Measurements from ENCODE around the gene CTAGE1. TPM values are rescaled to one million over a fixed set of nuclear protein-coding genes. Genes with fewer than 3 reads are reported as not detected.

The CTAGE1 gene
- total and polyA plus RNA-seq, 2 donors: not detected

GRCh38 chr18:22427822-22428549 is 10.3 kb upstream of the CTAGE1 start:
- 83% methylated on average over 7 of the region's 7 CpGs for WGBS
- no peak for DNase-seq (ENCODE audit: extremely low spot score)
- Histone ChIP-seq H3K27ac (ENCODE audit: low read depth) (no peak overlapping the region), H3K4me3 (ENCODE audit: low read depth, low read length) (no peak overlapping the region), H3K36me3 (ENCODE audit: insufficient read depth) (no peaks in the 10 kb centered on the region), H3K4me1 (ENCODE audit: insufficient read depth) (no peaks in the 10 kb centered on the region)

- WGBS: 90% methylated on average over 5 of the region's 5 CpGs
- Histone ChIP-seq H3K4me3 (ENCODE audit: low read depth, low read length) (no peak overlapping the region), H3K36me3 (ENCODE audit: insufficient read depth) (no peaks in the 10 kb centered on the region), H3K27ac (ENCODE audit: low read depth) (no peak overlapping the region), H3K4me1 (ENCODE audit: insufficient read depth) (no peaks in the 10 kb centered on the region)
- no peak for DNase-seq (ENCODE audit: extremely low spot score)
These were observed 6.8 kb upstream of the CTAGE1 start for GRCh38 chr18:22424565-22424963.

- WGBS: 94% methylated on average over 9 of the region's 9 CpGs
- Histone ChIP-seq H3K36me3 (ENCODE audit: insufficient read depth) (no peaks in the 10 kb centered on the region), H3K4me1 (ENCODE audit: insufficient read depth) (no peaks in the 10 kb centered on the region), H3K4me3 (ENCODE audit: low read depth, low read length) (no peak overlapping the region), H3K27ac (ENCODE audit: low read depth) (no peak overlapping the region)
- no peak for DNase-seq (ENCODE audit: extremely low spot score)
These were observed 6.3 kb upstream of the CTAGE1 start for GRCh38 chr18:22423878-22424564.

- WGBS: 60% methylated on average over 9 of the region's 9 CpGs
- Histone ChIP-seq H3K4me3 (ENCODE audit: low read depth, low read length) (no peak overlapping the region), H3K4me1 (ENCODE audit: insufficient read depth) (no peaks in the 10 kb centered on the region), H3K36me3 (ENCODE audit: insufficient read depth) (no peaks in the 10 kb centered on the region), H3K27ac (ENCODE audit: low read depth) (no peak overlapping the region)
- DNase-seq (ENCODE audit: extremely low spot score): no peak
These were observed 5.3 kb upstream of the CTAGE1 start for GRCh38 chr18:22422909-22423548.

GRCh38 chr18:22420652-22421051 is 2.9 kb upstream of the CTAGE1 start:
- no peaks in the 10 kb centered on the region for H3K4me1 ChIP-seq (ENCODE audit: insufficient read depth)
- H3K27ac ChIP-seq (ENCODE audit: low read depth): no peak overlapping the region
- DNase-seq (ENCODE audit: extremely low spot score): no peak
- no peaks in the 10 kb centered on the region for H3K36me3 ChIP-seq (ENCODE audit: insufficient read depth)
- 94% methylated on average over 2 of the region's 2 CpGs for WGBS
- H3K4me3 ChIP-seq (ENCODE audit: low read depth, low read length): no peak overlapping the region

- Histone ChIP-seq H3K4me1 (ENCODE audit: insufficient read depth) (no peaks in the 10 kb centered on the region), H3K4me3 (ENCODE audit: low read depth, low read length) (no peak overlapping the region), H3K27ac (ENCODE audit: low read depth) (no peak overlapping the region), H3K36me3 (ENCODE audit: insufficient read depth) (no peaks in the 10 kb centered on the region)
- 65% methylated on average over 4 of the region's 4 CpGs for WGBS
- no peak for DNase-seq (ENCODE audit: extremely low spot score)
These were observed 5.4 kb downstream of the CTAGE1 start for GRCh38 chr18:22412176-22412911.

GRCh38 chr18:22411446-22411845 is 6.3 kb downstream of the CTAGE1 start:
- DNase-seq (ENCODE audit: extremely low spot score): no peak
- WGBS: 91% methylated on average over 5 of the region's 5 CpGs
- no peaks in the 10 kb centered on the region for H3K36me3 ChIP-seq (ENCODE audit: insufficient read depth)
- no peak overlapping the region for H3K4me3 ChIP-seq (ENCODE audit: low read depth, low read length)
- H3K4me1 ChIP-seq (ENCODE audit: insufficient read depth): no peaks in the 10 kb centered on the region
- H3K27ac ChIP-seq (ENCODE audit: low read depth): no peak overlapping the region

GRCh38 chr18:22410126-22410525 is 7.6 kb downstream of the CTAGE1 start:
- no peak for DNase-seq (ENCODE audit: extremely low spot score)
- 91% methylated on average over 3 of the region's 3 CpGs for WGBS
- Histone ChIP-seq H3K27ac (ENCODE audit: low read depth) (no peak overlapping the region), H3K4me1 (ENCODE audit: insufficient read depth) (no peaks in the 10 kb centered on the region), H3K4me3 (ENCODE audit: low read depth, low read length) (no peak overlapping the region), H3K36me3 (ENCODE audit: insufficient read depth) (no peaks in the 10 kb centered on the region)

GRCh38 chr18:22409445-22409844 is 8.3 kb downstream of the CTAGE1 start:
- no peak overlapping the region for H3K4me3 ChIP-seq (ENCODE audit: low read depth, low read length)
- H3K27ac ChIP-seq (ENCODE audit: low read depth): no peak overlapping the region
- DNase-seq (ENCODE audit: extremely low spot score): no peak
- H3K4me1 ChIP-seq (ENCODE audit: insufficient read depth): no peaks in the 10 kb centered on the region
- H3K36me3 ChIP-seq (ENCODE audit: insufficient read depth): no peaks in the 10 kb centered on the region
- 83% methylated on average over 1 of the region's 1 CpG for WGBS

GRCh38 chr18:22408059-22408458 is 9.7 kb downstream of the CTAGE1 start:
- H3K4me3 ChIP-seq (ENCODE audit: low read depth, low read length): no peak overlapping the region
- H3K4me1 ChIP-seq (ENCODE audit: insufficient read depth): no peaks in the 10 kb centered on the region
- H3K36me3 ChIP-seq (ENCODE audit: insufficient read depth): no peaks in the 10 kb centered on the region
- WGBS: 100% methylated on average over 3 of the region's 3 CpGs
- no peak overlapping the region for H3K27ac ChIP-seq (ENCODE audit: low read depth)
- DNase-seq (ENCODE audit: extremely low spot score): no peak

GRCh38 chr18:22405142-22405541 is 12.6 kb downstream of the CTAGE1 start:
- Histone ChIP-seq H3K4me1 (ENCODE audit: insufficient read depth) (no peaks in the 10 kb centered on the region), H3K4me3 (ENCODE audit: low read depth, low read length) (no peak overlapping the region), H3K36me3 (ENCODE audit: insufficient read depth) (no peaks in the 10 kb centered on the region), H3K27ac (ENCODE audit: low read depth) (no peak overlapping the region)
- no peak for DNase-seq (ENCODE audit: extremely low spot score)

- Histone ChIP-seq H3K4me3 (ENCODE audit: low read depth, low read length) (no peak overlapping the region), H3K4me1 (ENCODE audit: insufficient read depth) (no peaks in the 10 kb centered on the region), H3K27ac (ENCODE audit: low read depth) (no peak overlapping the region), H3K36me3 (ENCODE audit: insufficient read depth) (no peaks in the 10 kb centered on the region)
- DNase-seq (ENCODE audit: extremely low spot score): no peak
- WGBS: 98% methylated on average over 3 of the region's 3 CpGs
These were observed 13.8 kb downstream of the CTAGE1 start for GRCh38 chr18:22403950-22404349.

- no peak overlapping the region for H3K4me3 ChIP-seq (ENCODE audit: low read depth, low read length)
- no peaks in the 10 kb centered on the region for H3K36me3 ChIP-seq (ENCODE audit: insufficient read depth)
- H3K27ac ChIP-seq (ENCODE audit: low read depth): no peak overlapping the region
- no peak for DNase-seq (ENCODE audit: extremely low spot score)
- 73% methylated on average over 3 of the region's 3 CpGs for WGBS
- no peaks in the 10 kb centered on the region for H3K4me1 ChIP-seq (ENCODE audit: insufficient read depth)
These were observed 17.8 kb downstream of the CTAGE1 start for GRCh38 chr18:22399949-22400348.

Data from urinary bladder (tissue), 4 donors.